ENCODE measurements around the gene RGS7. TPM values are rescaled to one million over a fixed set of nuclear protein-coding genes. Genes with fewer than 3 reads are reported as not detected.
A peak's percentile ranks its signal among the peaks of the same experiment; 100 is the strongest.
"Not testable (repeated sequence)": the region's sequence is repeated elsewhere in the genome, so short reads cannot be mapped to it uniquely, and the experiment has no call there.

The RGS7 gene
- total RNA-seq, 1 experiment from 2014 or later: 1.8 TPM

DNA sequence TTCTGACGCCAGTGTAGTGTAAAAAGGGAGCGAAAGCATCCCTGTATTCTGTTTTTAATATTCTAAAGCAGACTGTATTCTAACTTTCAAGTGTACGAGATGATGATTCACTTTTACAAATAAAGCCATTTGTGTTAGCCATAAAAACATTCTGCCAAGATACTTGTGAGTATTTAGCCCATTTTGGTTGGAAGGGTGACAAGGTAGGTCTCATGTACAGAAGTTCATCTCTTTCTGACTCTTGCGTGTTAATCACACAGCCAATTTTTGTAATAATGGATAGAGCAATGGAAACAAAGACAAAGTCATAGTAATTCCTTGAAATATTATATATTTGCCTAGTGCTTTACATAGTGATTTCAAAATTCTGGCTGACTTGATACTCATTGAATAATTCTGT is 619.7 kb downstream of the RGS7 start:
- no peak for DNase-seq (ENCODE audit: low read depth)

DNA sequence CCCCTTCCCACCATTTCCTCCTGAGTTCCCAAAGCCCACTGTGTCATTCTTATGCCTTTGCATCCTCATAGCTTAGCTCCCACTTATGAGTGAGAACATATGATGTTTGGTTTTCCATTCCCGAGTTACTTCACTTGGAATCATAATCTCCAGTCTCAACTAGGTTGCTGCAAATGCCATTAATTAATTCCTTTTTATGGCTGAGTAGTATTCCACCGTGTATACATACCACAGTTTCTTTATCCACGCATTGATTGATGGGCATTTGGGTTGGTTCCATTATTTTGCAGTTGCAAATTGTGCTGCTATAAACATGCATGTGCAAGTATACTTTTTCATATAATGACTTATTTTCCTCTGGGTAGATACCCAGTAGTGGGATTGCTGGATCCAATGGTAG is 622.3 kb downstream of the RGS7 start:
- not testable (repeated sequence) for DNase-seq (ENCODE audit: low read depth)

DNA sequence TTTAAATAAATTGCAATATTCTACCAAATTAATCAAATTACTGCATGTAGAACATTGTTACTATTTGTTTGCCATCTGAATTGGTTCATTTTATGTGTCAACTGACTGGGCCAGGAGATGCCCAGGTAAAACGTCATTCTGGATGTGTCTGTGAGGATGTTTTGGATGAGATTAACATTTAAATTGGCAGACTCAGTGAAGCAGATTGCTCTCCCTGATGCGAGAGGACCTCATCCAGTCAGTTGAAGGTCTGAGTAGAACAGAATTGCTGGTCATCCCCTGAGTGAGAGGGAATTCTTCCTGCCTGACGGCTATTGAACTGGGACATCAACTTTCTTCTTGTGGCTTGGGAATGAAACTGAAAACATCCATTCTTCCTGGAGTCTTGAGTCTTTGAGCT is 623.0 kb downstream of the RGS7 start:
- no peak for DNase-seq (ENCODE audit: low read depth)

DNA sequence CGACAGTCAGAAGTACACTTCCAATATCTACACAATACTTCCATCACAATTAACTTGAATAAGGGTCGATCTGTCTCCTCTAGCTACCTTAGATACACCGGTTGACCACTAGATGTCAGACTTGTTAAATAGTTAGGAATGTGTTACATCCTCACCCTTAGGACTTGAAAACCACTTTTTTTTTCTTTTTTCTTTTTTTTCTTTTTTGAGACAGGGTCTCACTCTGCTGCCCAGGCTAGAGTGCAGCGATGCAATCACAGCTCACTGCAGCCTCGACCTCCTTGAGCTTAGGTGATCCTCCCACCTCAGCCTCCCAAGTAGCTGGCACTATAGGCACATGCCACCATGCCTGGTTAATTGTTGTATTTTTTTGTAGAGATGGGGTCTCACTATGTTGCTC is 624.6 kb downstream of the RGS7 start:
- peak; percentile 60 for DNase-seq (ENCODE audit: low read depth)

Small RNA genes within 50 kb of the gene (small RNA-seq; reads per million reads assigned to genes)
- not detected for gene MIR3123

Other genes starting within 250 kb of the RGS7 start
- 97.8 and 101 TPM in 2 replicates for gene FH, start 162.6 kb upstream of the RGS7 start, total RNA-seq (2014; rRNA removed; shearing (Covaris generic))
- not detected in 2 replicates for gene KMO, start 175.2 kb upstream of the RGS7 start, total RNA-seq (2014; rRNA removed; shearing (Covaris generic))